HG03045 (cell line): Measurements from ENCODE around the gene CGNL1.

Experiments
- ATAC-seq: cut with Tn5 transposase; IDR thresholded peaks from one replicate; pipeline ENCODE4 v1.9.1; 2021; ENCODE audit warnings: mild to moderate bottlenecking, moderate library complexity; ENCODE audit not compliant: unreplicated experiment

The CGNL1 gene, protein sequence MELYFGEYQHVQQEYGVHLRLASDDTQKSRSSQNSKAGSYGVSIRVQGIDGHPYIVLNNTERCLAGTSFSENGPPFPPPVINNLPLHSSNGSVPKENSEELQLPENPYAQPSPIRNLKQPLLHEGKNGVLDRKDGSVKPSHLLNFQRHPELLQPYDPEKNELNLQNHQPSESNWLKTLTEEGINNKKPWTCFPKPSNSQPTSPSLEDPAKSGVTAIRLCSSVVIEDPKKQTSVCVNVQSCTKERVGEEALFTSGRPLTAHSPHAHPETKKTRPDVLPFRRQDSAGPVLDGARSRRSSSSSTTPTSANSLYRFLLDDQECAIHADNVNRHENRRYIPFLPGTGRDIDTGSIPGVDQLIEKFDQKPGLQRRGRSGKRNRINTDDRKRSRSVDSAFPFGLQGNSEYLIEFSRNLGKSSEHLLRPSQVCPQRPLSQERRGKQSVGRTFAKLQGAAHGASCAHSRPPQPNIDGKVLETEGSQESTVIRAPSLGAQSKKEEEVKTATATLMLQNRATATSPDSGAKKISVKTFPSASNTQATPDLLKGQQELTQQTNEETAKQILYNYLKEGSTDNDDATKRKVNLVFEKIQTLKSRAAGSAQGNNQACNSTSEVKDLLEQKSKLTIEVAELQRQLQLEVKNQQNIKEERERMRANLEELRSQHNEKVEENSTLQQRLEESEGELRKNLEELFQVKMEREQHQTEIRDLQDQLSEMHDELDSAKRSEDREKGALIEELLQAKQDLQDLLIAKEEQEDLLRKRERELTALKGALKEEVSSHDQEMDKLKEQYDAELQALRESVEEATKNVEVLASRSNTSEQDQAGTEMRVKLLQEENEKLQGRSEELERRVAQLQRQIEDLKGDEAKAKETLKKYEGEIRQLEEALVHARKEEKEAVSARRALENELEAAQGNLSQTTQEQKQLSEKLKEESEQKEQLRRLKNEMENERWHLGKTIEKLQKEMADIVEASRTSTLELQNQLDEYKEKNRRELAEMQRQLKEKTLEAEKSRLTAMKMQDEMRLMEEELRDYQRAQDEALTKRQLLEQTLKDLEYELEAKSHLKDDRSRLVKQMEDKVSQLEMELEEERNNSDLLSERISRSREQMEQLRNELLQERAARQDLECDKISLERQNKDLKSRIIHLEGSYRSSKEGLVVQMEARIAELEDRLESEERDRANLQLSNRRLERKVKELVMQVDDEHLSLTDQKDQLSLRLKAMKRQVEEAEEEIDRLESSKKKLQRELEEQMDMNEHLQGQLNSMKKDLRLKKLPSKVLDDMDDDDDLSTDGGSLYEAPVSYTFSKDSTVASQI

DNA sequence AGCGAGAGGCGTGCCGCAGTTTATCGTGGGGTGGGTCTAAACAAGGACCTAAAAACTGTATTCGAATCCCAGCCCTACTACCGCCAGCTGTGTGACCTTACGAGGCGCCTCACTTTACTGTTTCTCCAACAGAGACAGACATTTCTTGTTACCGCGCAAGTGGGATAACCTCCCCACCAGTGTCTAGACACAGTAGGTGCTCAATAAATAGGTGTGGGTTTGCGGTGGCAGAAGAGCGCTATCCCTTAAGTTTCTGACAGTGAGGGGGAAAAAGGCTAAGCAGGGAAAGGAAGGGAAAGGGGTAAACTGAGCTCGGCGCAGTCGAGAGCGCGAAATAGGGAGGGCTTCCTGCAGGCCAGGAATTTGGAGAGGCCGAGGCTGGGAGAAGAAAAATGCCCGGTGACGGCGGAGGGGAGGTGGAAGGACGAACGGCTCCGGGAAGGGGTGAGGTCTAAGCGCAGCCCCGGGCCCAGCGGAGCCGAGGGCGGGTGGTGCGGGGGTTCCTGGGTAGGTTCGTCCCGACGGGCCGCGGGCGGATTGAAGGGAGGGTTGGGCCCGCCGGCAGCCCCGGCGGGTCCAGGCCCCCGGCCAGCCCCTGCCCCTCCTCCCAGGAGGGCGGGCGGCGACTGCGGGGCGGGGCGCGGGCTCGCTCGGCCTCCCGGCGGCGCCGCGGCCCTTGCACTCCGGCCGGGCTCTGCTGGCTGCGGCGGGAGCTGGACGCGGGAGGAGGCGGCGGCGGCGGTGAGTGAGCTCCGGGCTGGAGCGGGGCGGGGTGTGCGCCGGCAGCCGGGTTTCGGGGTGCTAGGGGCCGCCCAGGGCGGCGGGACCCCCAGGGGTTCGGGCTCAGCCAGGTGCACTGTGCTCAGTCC is at the start of gene CGNL1:
Gene CGNL1 (plus strand): TSS at position 679 of the 869 bp plus-strand sequence. CDS start 61,495 bp downstream, outside the sequence.
- no peak for ATAC-seq

DNA sequence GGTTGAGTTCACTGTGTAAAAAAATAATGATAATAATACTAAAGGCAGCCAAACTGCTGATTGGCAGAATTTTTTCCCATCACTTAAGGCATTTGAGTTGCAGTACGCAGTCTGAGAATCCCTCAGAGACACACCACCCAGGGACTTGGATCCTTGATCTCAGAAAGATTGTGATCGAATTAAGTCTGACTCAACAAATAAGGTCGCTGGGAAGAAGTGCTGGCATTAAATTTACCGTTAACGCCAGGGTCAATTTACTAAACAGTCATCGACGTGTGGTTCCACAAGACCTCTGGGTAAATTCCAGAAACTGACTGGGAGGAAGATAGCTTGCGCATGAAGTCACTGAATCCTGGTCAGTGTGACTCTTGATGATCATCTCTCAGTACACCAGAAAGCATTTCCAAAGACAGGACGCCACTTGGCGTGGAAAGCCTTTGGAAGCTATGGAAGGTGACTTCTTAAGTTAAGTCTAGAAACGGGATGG is 48.3 kb upstream of the CGNL1 start:
- ATAC-seq: no peak

GRCh38 chr15:57328479-57328878 is 47.8 kb upstream of the CGNL1 start:
- ATAC-seq: no peak

DNA sequence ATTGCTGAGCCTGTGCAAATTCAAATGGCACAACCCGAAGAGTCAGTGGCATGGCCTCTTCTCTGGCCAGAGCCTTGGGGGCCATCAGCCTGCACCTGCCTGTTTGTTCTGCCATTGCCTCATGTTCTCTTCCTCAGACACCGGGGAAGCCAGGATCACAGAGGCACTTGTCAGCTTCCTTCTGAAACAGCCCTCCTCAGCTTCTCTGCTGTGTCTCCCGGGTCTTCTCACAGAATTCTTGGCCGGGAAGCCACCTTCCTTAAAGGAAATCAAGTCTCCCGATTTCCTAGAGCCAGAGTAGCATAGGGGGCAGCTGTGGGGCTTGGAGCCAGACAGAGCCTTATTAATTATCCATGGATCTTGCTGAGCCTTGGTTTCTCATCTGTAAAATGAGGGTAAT is 47.4 kb upstream of the CGNL1 start:
- ATAC-seq: no peak

GRCh38 chr15:57329582-57330367 is 46.5 kb upstream of the CGNL1 start:
- no peak for ATAC-seq

DNA sequence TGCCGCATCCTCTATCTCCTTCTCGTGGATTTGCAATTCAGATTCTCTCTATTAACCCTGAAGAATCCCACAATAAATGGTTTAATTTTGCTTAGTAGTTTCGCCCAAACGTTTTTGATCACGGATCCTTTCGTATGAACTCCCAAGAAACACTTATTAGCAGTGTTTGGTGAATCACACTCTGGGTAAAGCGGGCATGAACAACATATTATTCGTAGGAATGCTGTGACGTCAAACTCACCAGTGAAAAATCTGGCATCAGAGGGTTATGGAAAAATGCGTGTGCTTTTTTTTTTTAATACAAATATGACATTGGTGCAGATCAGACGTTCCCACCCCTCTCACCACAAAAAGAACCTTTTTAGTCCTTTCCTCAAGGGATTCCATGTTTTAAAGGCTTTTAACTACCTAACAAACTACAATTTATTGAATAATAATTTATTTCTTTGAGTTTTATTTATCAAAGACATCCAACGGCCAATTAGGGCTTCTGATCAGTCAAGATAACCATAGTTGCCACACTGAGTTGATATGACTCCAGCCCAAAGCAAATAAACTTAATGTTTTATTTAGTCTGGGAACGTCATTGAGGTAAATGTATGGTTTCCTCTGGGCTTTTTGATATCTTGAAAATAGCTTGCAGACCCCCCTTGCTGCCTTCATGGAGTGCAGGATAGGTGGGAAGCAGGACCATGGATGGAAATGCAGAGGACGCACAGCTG is 45.5 kb upstream of the CGNL1 start:
- no peak for ATAC-seq

DNA sequence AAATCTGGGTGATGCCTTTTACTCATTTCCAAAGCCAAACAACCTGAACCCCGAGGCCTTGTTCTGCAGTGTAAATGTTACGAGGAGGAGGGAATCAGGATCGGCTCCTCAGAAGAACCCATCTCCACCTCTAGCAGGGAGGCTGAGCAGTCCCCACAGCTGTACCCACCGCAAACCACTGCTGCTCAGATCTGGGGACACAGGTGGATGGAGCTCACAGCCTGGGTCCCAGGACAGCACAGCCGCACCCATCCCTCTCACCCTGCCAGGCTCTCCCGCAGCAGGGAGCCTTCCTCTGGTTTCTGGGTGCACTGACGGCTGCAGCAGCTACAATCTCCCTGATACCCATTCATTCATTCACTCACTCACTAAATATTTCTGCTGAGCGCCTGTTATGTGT is 44.0 kb upstream of the CGNL1 start:
- ATAC-seq: no peak

DNA sequence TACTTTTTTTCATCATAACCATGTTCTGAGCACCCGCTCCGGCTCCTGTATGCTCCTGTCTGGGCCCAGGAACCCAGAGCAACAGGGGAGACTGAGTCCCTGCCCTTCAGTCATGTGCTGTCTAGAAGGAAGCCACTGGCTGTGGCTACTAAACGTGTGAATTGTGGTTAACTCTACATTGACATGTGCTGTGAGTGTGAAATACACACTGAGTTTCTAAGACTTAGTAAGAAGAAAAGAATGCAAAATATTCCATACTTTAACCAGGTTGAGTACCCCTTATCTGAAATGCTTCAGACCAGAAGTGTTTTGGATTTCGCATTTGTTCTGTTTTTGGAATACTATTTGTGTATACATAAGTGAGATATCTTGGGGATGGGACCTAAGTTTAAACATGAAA is 42.8 kb upstream of the CGNL1 start:
- ATAC-seq: no peak

DNA sequence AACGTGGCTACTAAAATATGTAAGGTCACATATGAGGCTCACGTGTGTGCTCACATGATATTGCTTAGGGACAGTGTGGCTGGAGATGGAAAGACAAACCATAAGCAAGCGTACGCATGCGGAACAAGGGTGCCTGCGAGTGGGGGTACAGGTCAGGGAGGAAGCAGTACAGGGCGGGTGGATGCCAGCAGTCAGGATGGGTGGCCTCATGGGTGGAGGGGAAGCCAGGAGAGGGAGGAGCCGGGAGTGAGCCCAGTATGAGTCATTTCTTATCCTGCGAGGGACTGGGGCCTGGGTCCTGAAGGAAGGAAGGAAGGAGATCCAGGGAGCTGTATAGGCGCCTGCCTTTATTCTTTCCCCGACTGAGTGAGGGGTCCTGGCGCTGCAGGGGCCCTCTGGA is 42.0 kb upstream of the CGNL1 start:
- ATAC-seq: no peak

DNA sequence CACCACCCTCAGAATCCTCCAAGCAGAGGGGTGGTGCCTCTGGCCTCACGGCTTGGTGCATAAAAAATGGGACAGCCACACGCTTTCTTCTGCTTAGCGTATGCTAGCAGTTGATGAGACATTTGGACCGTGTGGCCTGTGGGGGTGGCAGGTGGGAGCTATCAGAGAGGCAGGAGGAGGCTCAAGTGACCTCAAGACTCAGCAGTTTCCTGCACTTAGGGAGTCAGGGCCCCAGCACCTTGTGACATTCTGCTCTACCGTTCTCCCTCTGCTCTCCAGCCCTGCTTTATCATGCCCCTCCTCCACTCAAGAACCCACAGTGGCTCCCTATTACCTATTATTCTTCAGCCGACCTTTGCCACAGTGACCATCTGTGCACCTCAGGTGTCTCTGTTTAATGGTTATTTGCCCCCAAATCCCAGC is 41.0 kb upstream of the CGNL1 start:
- no peak for ATAC-seq

DNA sequence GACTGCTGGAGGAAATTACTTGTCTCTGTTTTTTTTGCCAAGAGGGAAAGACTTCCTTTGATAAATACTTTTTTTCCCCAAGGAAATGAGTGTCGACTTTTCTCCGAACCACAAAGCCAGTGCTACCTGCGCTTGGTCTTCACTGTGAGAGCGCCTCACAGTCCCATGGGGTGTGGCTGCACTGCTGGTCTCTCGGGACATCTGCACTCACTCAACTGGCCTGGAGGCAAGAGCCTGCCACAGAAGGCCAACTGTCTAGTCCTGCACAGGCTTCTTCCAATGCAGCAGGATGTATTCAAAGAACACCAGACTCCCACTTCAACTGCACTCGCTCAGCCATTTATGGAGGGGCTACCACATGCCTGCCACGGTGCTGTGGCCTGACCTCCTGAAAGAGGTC is 40.6 kb upstream of the CGNL1 start:
- ATAC-seq: no peak

DNA sequence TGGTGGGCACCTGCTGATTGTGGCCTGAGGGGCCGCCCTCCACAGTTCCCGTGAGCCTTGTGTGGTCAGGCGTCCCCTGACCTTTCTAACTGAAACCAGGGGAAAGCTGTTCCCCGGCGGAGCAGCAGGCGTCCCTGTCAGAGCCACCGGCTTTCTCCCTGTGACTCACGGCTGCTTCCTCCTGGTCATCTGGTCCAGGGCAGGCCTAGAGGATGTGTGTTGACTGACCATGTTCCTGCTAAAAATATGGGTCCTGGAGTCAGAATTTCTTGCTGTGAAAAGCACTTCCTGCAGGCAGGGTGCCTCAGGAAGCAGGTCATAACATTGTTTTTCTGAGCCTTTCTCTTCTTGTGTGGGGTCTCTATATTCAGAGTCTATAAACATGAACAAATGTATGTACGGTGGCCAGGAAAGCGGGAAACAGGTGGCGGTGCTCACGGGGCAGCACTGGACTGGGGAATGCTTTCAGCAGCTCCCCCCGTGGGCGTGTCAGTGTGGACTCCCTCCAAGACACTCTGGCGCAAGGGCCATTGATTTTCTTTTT is 38.4 kb upstream of the CGNL1 start:
- no peak for ATAC-seq

DNA sequence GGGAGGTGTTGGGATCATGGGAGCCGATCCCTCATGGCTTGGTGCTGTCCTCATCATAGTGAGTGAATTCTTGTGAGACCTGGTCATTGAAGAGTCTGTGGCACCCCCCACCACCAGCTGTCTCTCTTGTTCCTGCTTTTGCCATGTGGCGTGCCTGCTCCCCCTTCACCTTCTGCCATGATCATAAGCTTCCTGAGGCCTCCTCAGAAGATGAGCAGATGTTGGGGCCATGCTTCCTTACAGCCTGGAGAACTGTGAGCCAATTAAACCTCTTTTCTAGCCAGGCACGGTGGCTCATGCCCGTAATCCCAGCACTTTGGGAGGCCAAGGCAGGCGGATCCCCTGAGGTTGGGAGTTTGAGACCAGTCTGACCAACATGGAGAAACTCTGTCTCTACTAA is 37.0 kb upstream of the CGNL1 start:
- ATAC-seq: no peak

GRCh38 chr15:57340682-57341259 is 35.5 kb upstream of the CGNL1 start:
- peak; percentile 47 for ATAC-seq

DNA sequence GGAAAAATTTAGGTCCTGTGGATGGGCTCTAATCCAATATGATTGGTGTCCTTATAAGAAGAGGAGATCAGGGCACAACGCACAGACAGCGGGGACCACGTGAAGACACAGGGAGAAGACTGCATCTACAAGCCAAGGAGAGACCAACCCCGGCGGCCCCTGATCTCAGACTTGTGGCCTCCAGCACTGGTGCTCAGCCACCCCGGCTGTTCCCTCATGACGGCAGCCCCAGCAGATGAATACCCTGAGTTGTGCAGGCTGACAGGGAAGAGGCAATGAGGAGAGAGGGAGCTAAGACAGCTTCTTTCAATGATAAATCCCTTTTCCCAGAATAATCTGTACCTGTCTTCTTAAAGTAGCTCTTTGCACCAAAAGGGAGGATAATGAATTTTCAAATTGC is 33.3 kb upstream of the CGNL1 start:
- ATAC-seq: no peak

DNA sequence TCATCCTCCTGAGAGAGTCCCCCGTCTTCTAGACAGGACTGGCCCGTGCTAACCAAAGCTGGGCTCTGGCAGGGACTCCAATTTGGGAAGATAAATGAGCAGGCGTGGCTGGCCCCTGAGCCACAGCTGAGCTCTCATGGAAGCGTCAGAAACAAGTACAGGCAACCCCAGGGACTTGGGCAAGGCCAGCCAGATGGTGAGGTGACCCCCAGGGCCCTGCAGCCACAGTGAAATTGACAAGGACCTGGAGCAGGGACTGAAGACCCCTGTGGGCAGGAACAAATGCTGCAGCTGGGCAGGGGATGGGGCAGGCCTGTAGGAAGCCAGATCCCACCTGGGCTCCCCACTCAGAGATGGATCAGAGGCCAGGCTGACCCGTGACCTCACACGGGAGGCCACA is 32.8 kb upstream of the CGNL1 start:
- no peak for ATAC-seq

- no peak for ATAC-seq
Observed at GRCh38 chr15:57344282-57344681, 32.0 kb upstream of the CGNL1 start.

DNA sequence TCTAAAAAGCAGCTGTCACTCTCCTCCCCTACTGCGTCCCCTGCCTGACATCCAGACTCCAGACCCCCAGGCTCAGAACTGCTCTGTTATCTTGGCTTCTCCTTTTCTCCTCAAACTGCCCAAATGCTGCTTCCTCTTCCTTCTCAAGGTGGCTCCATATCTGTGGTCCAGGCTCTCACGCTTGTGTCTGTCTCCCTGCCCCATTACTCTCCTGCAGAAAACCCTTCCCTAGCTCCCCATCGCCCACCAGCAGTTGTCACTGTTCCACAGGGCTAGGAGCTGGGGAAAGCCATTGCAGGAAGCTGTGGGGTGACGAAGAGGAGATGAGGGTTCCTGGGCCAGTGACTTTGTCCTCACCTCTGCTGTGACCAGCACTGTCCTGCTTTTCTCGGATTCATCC is 30.7 kb upstream of the CGNL1 start:
- ATAC-seq: no peak
